CD4-positive, alpha-beta T cell treated with Interleukin-15 for 4 hours (primary cell): Measurements from ENCODE around the gene ACTR5.
"Not testable (repeated sequence)": the region's sequence is repeated elsewhere in the genome, so short reads cannot be mapped to it uniquely, and the experiment has no call there.

Experiments
- DNase-seq: peaks from one replicate; pipeline ENCODE4 v3.0.0-alpha.2; 2020; ENCODE audit warnings: low spot score

The ACTR5 gene

GRCh38 chr20:38766071-38766470 is 17.8 kb downstream of the ACTR5 start:
- DNase-seq = no peak

GRCh38 chr20:38769376-38770295 is 21.4 kb downstream of the ACTR5 start:
- no peak for DNase-seq

DNA sequence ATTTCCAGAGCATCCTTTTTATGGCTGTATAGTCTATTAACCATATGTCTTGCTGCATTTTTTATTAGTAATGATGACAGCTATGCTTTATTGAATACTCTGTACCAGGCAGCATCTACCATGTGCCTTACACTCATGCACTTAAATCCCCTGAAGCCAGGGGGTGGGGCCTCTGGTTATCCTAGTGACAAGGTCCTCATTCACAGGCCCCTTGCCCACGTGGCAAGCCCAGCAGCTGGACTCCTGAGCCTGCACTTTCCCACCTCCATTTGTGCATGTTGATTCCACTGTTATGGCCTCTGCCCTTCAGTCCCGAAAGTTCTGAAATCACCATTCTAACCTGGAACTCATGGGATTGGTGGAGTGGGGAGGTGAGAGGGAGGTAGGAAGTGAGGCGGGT is 22.3 kb downstream of the ACTR5 start:
- DNase-seq = no peak

DNA sequence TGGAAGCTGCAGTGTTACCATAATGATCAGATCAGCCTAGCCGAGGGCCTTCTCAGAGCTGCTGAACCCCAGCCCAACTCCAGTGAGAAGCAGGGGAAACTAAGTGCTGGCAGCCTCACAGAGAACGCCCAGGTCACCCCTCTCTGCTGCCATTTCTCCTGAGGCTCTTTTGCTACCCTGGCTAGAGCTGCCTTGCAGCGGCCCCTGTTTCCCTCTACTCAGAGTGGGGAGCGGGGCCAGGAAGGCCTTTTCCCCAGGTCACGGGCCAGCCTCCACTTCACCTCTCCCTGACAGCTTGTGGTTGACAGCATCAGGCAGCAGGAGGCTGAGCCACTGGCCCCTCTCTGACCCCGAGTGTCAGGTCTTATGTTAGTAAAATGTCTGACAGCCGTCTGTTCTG is 22.7 kb downstream of the ACTR5 start:
- DNase-seq = no peak

GRCh38 chr20:38771621-38772020 is 23.4 kb downstream of the ACTR5 start:
- no peak for DNase-seq

DNA sequence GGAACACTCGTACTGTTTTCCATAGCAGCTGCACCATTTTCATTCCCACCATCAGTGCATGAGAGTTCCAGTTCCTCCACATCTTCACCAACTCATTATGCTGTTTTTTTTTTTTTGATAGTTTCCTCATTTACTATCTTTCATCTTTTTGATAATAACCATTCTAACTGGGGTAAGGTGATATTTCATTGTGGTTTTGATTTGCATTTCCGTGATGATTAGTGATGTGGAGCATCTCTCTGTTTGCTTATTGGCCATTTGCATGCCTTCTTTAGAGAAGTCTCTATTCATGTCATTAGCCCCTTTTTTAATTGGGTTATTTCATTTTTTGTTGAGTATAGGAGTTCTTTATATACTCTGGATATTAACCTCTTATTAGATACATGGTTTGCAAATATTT is 25.9 kb downstream of the ACTR5 start:
- no peak for DNase-seq

DNA sequence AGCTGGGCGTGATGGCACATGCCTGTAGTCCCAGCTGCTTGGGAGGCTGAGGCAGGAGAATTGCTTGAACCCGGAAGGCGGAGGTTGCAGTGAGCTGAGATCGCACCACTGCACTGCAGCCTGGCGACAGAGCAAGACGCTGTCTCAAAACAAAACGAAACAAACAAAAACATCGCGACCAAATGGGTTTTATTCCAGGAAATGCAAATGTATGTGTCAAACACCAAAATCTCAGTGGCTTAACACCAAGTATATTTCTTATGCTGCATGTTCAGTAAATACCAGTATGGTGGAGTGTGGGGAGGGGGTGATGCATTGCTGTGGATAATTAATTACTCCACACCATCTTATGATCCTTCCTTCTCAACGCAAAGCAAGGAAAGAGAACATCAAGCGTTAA is 28.1 kb downstream of the ACTR5 start:
- DNase-seq = peak; percentile 30

- DNase-seq = no peak
Measured at GRCh38 chr20:38779247-38780097, 31.2 kb downstream of the ACTR5 start.

DNA sequence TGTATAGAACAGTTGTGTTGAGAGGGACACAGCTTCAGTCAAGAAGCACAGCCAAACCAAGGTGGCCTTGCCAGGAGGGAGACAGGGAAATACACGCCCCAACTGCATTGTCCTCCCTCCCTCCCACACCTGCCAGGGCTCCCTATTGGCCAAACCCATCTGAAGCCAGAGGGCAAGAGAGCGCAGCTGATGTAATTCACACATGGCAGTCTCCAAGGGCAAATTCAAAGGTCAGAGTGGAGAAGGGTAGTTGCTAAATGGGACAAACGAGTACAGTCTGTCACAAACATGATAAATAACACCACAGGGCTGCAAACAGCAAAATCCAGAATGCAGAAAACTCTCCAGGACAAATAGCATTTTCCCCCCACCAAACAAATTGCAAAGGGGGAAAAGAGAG is 34.0 kb downstream of the ACTR5 start:
- no peak for DNase-seq

DNA sequence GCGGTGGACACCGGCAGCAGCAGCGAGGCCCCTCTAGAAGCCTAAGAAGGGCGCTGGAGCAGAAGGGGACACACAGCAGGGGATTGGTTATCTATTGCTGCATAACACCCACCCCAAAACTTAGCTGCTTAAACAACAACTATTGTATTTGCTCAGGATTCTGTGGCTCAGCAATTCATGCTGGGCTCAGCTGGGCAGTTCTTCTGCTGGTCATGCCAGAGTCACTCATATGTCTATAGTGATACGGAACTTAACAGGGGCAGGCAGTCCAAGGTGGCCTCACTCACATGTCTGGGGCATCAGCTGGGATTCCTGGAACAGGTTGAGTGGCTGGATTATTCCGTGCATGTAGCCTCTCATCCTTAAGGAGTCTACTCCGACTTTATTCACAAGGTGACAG is 39.6 kb downstream of the ACTR5 start:
- DNase-seq = no peak

GRCh38 chr20:38789503-38790199 is 41.4 kb downstream of the ACTR5 start:
- DNase-seq = no peak

GRCh38 chr20:38790200-38791053 is 42.2 kb downstream of the ACTR5 start:
- DNase-seq = peak; percentile 40

- no peak for DNase-seq
Measured at GRCh38 chr20:38791291-38791690, 43.0 kb downstream of the ACTR5 start.

GRCh38 chr20:38791940-38792339 is 43.7 kb downstream of the ACTR5 start:
- no peak for DNase-seq

- DNase-seq = not testable (repeated sequence)
Measured at GRCh38 chr20:38794057-38794456, 45.8 kb downstream of the ACTR5 start.

DNA sequence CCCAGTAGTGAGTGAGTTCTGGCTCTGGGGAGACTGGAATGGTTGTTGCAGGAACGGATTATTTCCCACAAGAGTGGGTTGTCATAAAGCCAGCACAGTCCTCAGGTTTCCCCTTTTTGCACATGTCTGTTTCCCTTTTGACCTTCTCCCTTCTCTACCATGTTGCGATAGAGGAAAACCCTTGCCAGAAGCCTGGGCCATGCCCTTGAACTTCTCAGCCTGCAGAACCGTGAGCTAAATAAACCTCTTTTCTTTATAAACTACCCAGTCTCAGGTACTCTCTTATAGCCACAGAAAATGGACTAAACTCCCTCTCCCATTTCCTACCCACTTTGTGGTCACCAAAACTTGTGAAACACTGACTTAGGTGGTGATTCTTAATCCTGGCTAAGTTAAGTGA is 50.0 kb downstream of the ACTR5 start:
- no peak for DNase-seq

DNA sequence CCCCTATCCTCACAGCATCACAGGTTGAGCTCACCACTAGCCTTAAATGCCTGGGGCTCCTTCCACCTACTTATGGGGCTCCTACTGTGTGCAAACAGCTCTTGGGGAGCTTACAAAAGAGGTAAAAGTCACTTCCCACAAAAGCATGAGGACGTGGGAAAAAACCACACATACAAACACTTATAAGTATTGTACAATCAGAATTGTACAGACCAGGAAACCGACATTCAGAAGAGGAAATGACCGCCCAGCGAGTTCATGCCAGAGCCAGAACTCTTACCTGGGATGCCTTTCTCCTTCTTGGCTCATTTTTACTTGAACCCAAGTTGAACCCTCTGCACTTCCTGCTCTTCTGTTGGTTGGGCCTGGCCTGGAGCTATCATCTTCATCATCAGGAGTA is 50.9 kb downstream of the ACTR5 start:
- DNase-seq = no peak

- no peak for DNase-seq
Measured at GRCh38 chr20:38800882-38801281, 52.6 kb downstream of the ACTR5 start.

- no peak for DNase-seq
Measured at GRCh38 chr20:38804221-38804620, 56.0 kb downstream of the ACTR5 start.

- DNase-seq = peak; percentile 73
Measured at GRCh38 chr20:38804682-38805501, 56.6 kb downstream of the ACTR5 start.
